Astrocyte (in vitro differentiated cells and primary cell): ENCODE results near the gene ZNF628.

ENCODE experiments used
- EZH2 ChIP-seq: IDR thresholded peaks from 2 replicates; pipeline ENCODE4 v1.6.1; 2012; ENCODE audit warnings: mild to moderate bottlenecking, low read length, inconsistent platforms; ENCODE audit not compliant: insufficient read depth
- TF ChIP-seq, protein P1 (sequence below): IDR thresholded peaks from 2 replicates; pipeline ENCODE4 v1.5.1; 2011; ENCODE audit warnings: low read depth, mild to moderate bottlenecking, inconsistent platforms, low read length, moderate library complexity; ENCODE audit not compliant: insufficient read depth

DNA sequence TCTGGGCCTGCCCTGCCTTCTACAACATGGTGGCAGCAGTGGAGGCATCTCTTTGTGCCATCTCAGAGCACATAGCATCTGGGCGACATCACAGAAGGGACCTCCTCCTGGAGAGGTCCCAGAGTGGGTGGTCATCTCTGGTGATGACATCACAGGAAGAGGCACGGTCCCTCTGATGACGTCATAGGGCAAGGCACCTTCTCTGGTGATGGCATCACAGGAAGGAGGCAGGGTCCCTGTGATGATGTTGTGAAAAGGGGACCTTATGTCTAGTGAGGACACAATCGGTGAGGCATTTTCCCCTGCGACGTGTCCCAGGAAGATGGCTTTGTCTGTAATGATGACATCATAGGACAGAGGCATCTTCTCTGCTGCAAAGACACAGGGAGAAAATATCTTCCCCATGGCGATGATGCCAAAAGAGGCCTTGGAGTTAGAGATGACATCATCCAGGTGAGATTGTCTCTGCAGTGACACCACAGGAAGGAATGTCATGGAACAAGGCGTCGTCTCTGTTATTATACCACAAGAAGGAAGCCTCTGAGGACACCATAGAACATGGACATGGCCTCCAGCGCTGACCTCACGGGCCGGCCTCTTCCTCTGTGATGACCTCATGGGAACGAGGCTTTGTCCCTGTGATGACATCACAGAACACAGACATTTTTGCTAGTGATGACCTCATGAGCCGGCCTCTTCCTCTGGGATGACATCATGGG is 44.0 kb upstream of the ZNF628 start:
- TF ChIP-seq, protein P1, sequence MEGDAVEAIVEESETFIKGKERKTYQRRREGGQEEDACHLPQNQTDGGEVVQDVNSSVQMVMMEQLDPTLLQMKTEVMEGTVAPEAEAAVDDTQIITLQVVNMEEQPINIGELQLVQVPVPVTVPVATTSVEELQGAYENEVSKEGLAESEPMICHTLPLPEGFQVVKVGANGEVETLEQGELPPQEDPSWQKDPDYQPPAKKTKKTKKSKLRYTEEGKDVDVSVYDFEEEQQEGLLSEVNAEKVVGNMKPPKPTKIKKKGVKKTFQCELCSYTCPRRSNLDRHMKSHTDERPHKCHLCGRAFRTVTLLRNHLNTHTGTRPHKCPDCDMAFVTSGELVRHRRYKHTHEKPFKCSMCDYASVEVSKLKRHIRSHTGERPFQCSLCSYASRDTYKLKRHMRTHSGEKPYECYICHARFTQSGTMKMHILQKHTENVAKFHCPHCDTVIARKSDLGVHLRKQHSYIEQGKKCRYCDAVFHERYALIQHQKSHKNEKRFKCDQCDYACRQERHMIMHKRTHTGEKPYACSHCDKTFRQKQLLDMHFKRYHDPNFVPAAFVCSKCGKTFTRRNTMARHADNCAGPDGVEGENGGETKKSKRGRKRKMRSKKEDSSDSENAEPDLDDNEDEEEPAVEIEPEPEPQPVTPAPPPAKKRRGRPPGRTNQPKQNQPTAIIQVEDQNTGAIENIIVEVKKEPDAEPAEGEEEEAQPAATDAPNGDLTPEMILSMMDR = no peak
- TF ChIP-seq EZH2 = no peak
